ENCODE measurements around the gene MLIP. TPM values are rescaled to one million over a fixed set of nuclear protein-coding genes. Genes with fewer than 3 reads are reported as not detected.

The MLIP gene
- total and polyA plus RNA-seq, 2 donors from 2014 or later = 1.7 to 2.4 TPM

GRCh38 chr6:54254886-54255285, 143.6 kb downstream of the MLIP start:
- DNase-seq (no peak), FAIRE-seq (no peak)
- Histone ChIP-seq H3K27me3 (ENCODE audit: control insufficient read depth, insufficient read depth, low read length) (no peaks in the 10 kb centered on the region), H3K4me1 (ENCODE audit: control insufficient read depth in 2 of 3, insufficient read depth in 2 of 3, low read depth in 1 of 3, low read length in 3 of 3) (peaks cover 0 to 3% (median 0%) of the 10 kb centered on the region in 3 donors), H3K9me3 (ENCODE audit: control insufficient read depth in 2 of 3, insufficient read depth in 1 of 3, low read length in 3 of 3) (no peaks in the 10 kb centered on the region), H3K36me3 (ENCODE audit: control insufficient read depth in 2 of 3, insufficient read depth in 3 of 3, low read length in 3 of 3) (no peaks in the 10 kb centered on the region), H3K4me3 (ENCODE audit: low read length in 3 of 3) (no peak overlapping the region), H3K27ac (ENCODE audit: low read depth in 2 of 2, low read length in 2 of 2) (no peak overlapping the region), H3K9ac (ENCODE audit: low read length in 3 of 3) (no peak overlapping the region)
- intact Hi-C loops (cut with DNase I) = no loop called here
- no peak for TF ChIP-seq CTCF (IDR thresholded peaks at IDR 0.05; ENCODE audit: borderline replicate concordance, extremely low read depth, insufficient read depth)

GRCh38 chr6:54255886-54256285, 144.6 kb downstream of the MLIP start:
- no peaks in the 10 kb centered on the region for H3K9me3 ChIP-seq (ENCODE audit: control insufficient read depth in 2 of 3, insufficient read depth in 1 of 3, low read length in 3 of 3)
- intact Hi-C loops (cut with DNase I) = no loop called here
- no peak for FAIRE-seq
- H3K36me3 ChIP-seq (ENCODE audit: control insufficient read depth in 2 of 3, insufficient read depth in 3 of 3, low read length in 3 of 3) = no peaks in the 10 kb centered on the region
- no peaks in the 10 kb centered on the region for H3K27me3 ChIP-seq (ENCODE audit: control insufficient read depth, insufficient read depth, low read length)
- H3K4me1 ChIP-seq (ENCODE audit: control insufficient read depth in 2 of 3, insufficient read depth in 2 of 3, low read depth in 1 of 3, low read length in 3 of 3) = peaks cover 0 to 3% (median 0%) of the 10 kb centered on the region in 3 donors
- H3K4me3 ChIP-seq (ENCODE audit: low read length in 3 of 3) = no peak overlapping the region
- DNase-seq = no peak
- no peak overlapping the region for H3K27ac ChIP-seq (ENCODE audit: low read depth in 2 of 2, low read length in 2 of 2)
- no peak for TF ChIP-seq CTCF (IDR thresholded peaks at IDR 0.05; ENCODE audit: borderline replicate concordance, extremely low read depth, insufficient read depth)
- H3K9ac ChIP-seq (ENCODE audit: low read length in 3 of 3) = no peak overlapping the region

- no peaks in the 10 kb centered on the region for H3K36me3 ChIP-seq (ENCODE audit: control insufficient read depth in 2 of 3, insufficient read depth in 3 of 3, low read length in 3 of 3)
- TF ChIP-seq CTCF (IDR thresholded peaks at IDR 0.05; ENCODE audit: borderline replicate concordance, extremely low read depth, insufficient read depth) = no peak
- no peak overlapping the region for H3K9ac ChIP-seq (ENCODE audit: low read length in 3 of 3)
- no peaks in the 10 kb centered on the region for H3K9me3 ChIP-seq (ENCODE audit: control insufficient read depth in 2 of 3, insufficient read depth in 1 of 3, low read length in 3 of 3)
- H3K4me3 ChIP-seq (ENCODE audit: low read length in 3 of 3) = no peak overlapping the region
- H3K27me3 ChIP-seq (ENCODE audit: control insufficient read depth, insufficient read depth, low read length) = no peaks in the 10 kb centered on the region
- intact Hi-C loops (cut with DNase I) = no loop called here
- no peak overlapping the region for H3K27ac ChIP-seq (ENCODE audit: low read depth in 2 of 2, low read length in 2 of 2)
- DNase-seq (no peak), FAIRE-seq (peak; percentile 33)
- peaks cover 0 to 11% (median 0%) of the 10 kb centered on the region in 3 donors for H3K4me1 ChIP-seq (ENCODE audit: control insufficient read depth in 2 of 3, insufficient read depth in 2 of 3, low read depth in 1 of 3, low read length in 3 of 3)
Observed at GRCh38 chr6:54260025-54260424, 148.8 kb downstream of the MLIP start.

- Histone ChIP-seq H3K36me3 (ENCODE audit: control insufficient read depth in 2 of 3, insufficient read depth in 3 of 3, low read length in 3 of 3) (no peaks in the 10 kb centered on the region), H3K4me3 (ENCODE audit: low read length in 3 of 3) (no peak overlapping the region), H3K4me1 (ENCODE audit: control insufficient read depth in 2 of 3, insufficient read depth in 2 of 3, low read depth in 1 of 3, low read length in 3 of 3) (peaks cover 0 to 11% (median 0%) of the 10 kb centered on the region in 3 donors), H3K27me3 (ENCODE audit: control insufficient read depth, insufficient read depth, low read length) (no peaks in the 10 kb centered on the region), H3K9me3 (ENCODE audit: control insufficient read depth in 2 of 3, insufficient read depth in 1 of 3, low read length in 3 of 3) (no peaks in the 10 kb centered on the region), H3K27ac (ENCODE audit: low read depth in 2 of 2, low read length in 2 of 2) (peak overlapping the region; percentile 10 to 17), H3K9ac (ENCODE audit: low read length in 3 of 3) (no peak overlapping the region)
- FAIRE-seq (no peak), DNase-seq (no peak)
- TF ChIP-seq CTCF (IDR thresholded peaks at IDR 0.05; ENCODE audit: borderline replicate concordance, extremely low read depth, insufficient read depth) = no peak
- intact Hi-C loops (cut with DNase I) = no loop called here
Observed at GRCh38 chr6:54262499-54262898, 151.3 kb downstream of the MLIP start.

All from kidney (tissue), 14 donors.